CD4-positive, alpha-beta memory T cell (primary cell): ENCODE data around the gene TMTC4. TPM values are rescaled to one million over a fixed set of nuclear protein-coding genes. Genes with fewer than 3 reads are reported as not detected.

ENCODE experiments used
- CTCF ChIA-PET: fragments of 350-600 bp; sonication (Branson Sonifier 250); formaldehyde crosslinking; loops from one replicate; lab custom pipeline; 2021; ENCODE audit warnings: inconsistent platforms; ENCODE audit not compliant: partially characterized antibody; lab: Charles Lee
- POLR2A ChIA-PET: fragments of 350-600 bp; sonication (Branson Sonifier 250); formaldehyde crosslinking; loops from one replicate; lab custom pipeline; 2021; ENCODE audit not compliant: partially characterized antibody; lab: Charles Lee
- DNase-seq, 5 donors: peaks; one replicate each; pipeline versions ENCODE4 v3.0.0 to v3.0.0-alpha.2; 2020 to 2022; ENCODE audit warnings: mixed read lengths in 1 of 5
- H3K27ac ChIP-seq: one replicate; pipeline ENCODE4 v1.7.0; 2013; ENCODE audit warnings: low read depth, low read length
- H3K27me3 ChIP-seq: 2 replicates; pipeline ENCODE4 v1.7.0; 2013; ENCODE audit warnings: mild to moderate bottlenecking, low read length, moderate library complexity; ENCODE audit not compliant: insufficient read depth
- H3K36me3 ChIP-seq: 2 replicates; pipeline ENCODE4 v1.7.0; 2013; ENCODE audit warnings: mild to moderate bottlenecking, low read length, moderate library complexity; ENCODE audit not compliant: insufficient read depth
- H3K4me1 ChIP-seq: 2 replicates; pipeline ENCODE4 v1.7.0; 2013; ENCODE audit warnings: mild to moderate bottlenecking, low read length, moderate library complexity; ENCODE audit not compliant: insufficient read depth
- H3K4me3 ChIP-seq, 2 donors: one replicate each; pipeline ENCODE4 v1.7.0; 2013; ENCODE audit warnings: low read length in 2 of 2, mild to moderate bottlenecking in 1 of 2
- H3K9me3 ChIP-seq, 2 donors: one replicate each; pipeline ENCODE4 v1.7.0; 2013; ENCODE audit warnings: low read length in 2 of 2, control low read depth in 1 of 2; ENCODE audit not compliant: control insufficient read depth in 1 of 2
- H3K27ac Mint-ChIP-seq, 7 donors: one replicate each; pipeline ENCODE4 v1.8.0; 2020 to 2021; ENCODE audit warnings: mixed read lengths in 7 of 7, mild to moderate bottlenecking in 6 of 7, inconsistent platforms in 3 of 7, moderate library complexity in 3 of 7
- H3K27me3 Mint-ChIP-seq, 2 donors: one replicate each; pipeline ENCODE4 v1.8.0; 2020 to 2021; ENCODE audit warnings: mixed read lengths in 2 of 2
- H3K36me3 Mint-ChIP-seq, 2 donors: one replicate each; pipeline ENCODE4 v1.8.0; 2020 to 2021; ENCODE audit warnings: mixed read lengths in 2 of 2, inconsistent platforms in 1 of 2, mild to moderate bottlenecking in 1 of 2
- H3K4me1 Mint-ChIP-seq, 4 donors: one replicate each; pipeline ENCODE4 v1.8.0; 2020 to 2021; ENCODE audit warnings: mixed read lengths in 4 of 4, mild to moderate bottlenecking in 1 of 4
- H3K4me3 Mint-ChIP-seq, 8 donors: one replicate each; pipeline ENCODE4 v1.8.0; 2020 to 2021; ENCODE audit warnings: mixed read lengths in 8 of 8, mild to moderate bottlenecking in 7 of 8, moderate library complexity in 6 of 8, inconsistent platforms in 3 of 8
- H3K9me3 Mint-ChIP-seq, 8 donors: one replicate each; pipeline ENCODE4 v1.8.0; 2020 to 2021; ENCODE audit warnings: mixed read lengths in 8 of 8, mild to moderate bottlenecking in 5 of 8, inconsistent platforms in 3 of 8, moderate library complexity in 1 of 8
- intact Hi-C: fragments of 100-400 bp; cut with micrococcal nuclease; formaldehyde crosslinking; loops from one replicate; pipeline ENCODE4 v1.15.1; 2023
- polyA plus RNA-seq, 2 donors: library from polyadenylated mRNA; unstranded; fragments of 300-500 nt; fragmentation: Illumina TruSeq; gene quantifications; one replicate each; pipeline ENCODE4 v1.2.3, GENCODE V29; 2021
- total RNA-seq, 2 experiments: library from RNA; stranded (reverse); gene quantifications; one replicate each; pipeline ENCODE4 v1.2.3, GENCODE V29; 2021

The TMTC4 gene
- total and polyA plus RNA-seq, 4 experiments from 2014 or later, result 2.8 to 27.7 (median 15.1) TPM

DNA sequence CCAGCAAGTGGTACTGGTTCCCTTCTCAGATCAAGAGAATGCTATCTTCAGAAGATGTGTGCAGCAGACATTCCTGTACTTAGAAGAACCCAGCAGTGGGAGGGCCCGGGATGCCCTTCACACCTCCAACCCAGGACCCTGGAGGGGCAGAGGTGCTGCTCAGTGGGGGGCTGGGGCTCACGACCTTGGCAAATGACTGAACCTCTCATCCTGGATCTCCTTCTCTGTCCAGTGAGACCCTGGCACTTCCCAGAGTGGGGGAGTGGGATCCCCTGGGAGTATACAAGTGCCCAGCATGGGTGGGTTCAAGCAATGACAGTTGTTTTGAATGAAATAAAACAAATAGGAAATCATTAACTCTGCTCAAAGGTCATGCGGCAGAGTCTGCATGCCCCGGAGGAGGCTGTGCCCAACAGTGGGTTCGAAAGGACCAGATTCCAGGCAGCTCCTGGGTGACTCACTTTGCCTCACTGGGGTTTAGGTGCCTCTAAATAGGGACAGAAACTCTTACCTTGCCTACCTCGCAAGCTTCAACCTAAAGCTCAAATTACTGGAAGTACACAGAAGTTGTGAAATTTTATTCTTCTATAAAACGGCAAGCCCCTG is 112.9 kb downstream of the TMTC4 start:
- H3K27ac Mint-ChIP-seq, result no peak overlapping the region
- CTCF ChIA-PET, result interaction anchor here (1.0 to 3.8 kb wide), 3 partner anchors 8 to 21 kb away, joined by 3 to 35 read pairs (median 4); no protein-coding TSS in a partner anchor
- POLR2A ChIA-PET, result no interaction called here
- Histone ChIP-seq H3K27me3 (no peaks in the 10 kb centered on the region), H3K9me3 (no peaks in the 10 kb centered on the region), H3K27ac (no peak overlapping the region), H3K4me3 (no peak overlapping the region), H3K36me3 (no peaks in the 10 kb centered on the region), H3K4me1 (no peaks in the 10 kb centered on the region)
- no peak for DNase-seq
- peaks cover 0 to 6% (median under 1%) of the 10 kb centered on the region in 8 donors for H3K9me3 Mint-ChIP-seq
- peaks cover 0 to 4% (median 3%) of the 10 kb centered on the region in 4 donors for H3K4me1 Mint-ChIP-seq
- H3K4me3 Mint-ChIP-seq, result no peak overlapping the region
- H3K27me3 Mint-ChIP-seq, result no peaks in the 10 kb centered on the region
- intact Hi-C loops, result no loop called here
- peaks cover 5 to 20% of the 10 kb centered on the region in 2 donors for H3K36me3 Mint-ChIP-seq

DNA sequence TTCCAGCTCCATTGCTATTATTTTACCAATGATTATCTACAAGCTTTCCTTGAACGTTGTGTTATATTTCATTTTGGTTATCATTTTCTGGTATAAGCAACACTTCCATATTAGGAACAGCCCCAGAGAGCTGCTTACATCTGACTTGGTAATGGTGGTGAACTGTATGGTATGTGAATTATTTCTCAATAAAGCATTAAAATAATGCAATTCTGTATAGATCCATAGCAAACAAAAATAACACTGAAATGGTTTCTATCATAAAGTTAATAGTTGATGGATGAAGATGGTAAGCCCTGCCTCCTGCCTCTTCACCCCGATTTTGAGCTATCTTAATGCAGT is 113.5 kb downstream of the TMTC4 start:
- H3K27ac Mint-ChIP-seq, result no peak overlapping the region
- Histone ChIP-seq H3K9me3 (no peaks in the 10 kb centered on the region), H3K27me3 (no peaks in the 10 kb centered on the region), H3K27ac (no peak overlapping the region), H3K4me3 (no peak overlapping the region), H3K4me1 (no peaks in the 10 kb centered on the region), H3K36me3 (no peaks in the 10 kb centered on the region)
- no peak overlapping the region for H3K4me3 Mint-ChIP-seq
- CTCF ChIA-PET, result interaction anchor here (1.0 to 3.8 kb wide), 2 partner anchors 12 to 22 kb away, joined by 3 to 35 read pairs; no protein-coding TSS in a partner anchor
- H3K9me3 Mint-ChIP-seq, result peaks cover 0 to 3% (median 0%) of the 10 kb centered on the region in 8 donors
- POLR2A ChIA-PET, result no interaction called here
- H3K36me3 Mint-ChIP-seq, result peaks cover 3 to 14% of the 10 kb centered on the region in 2 donors
- H3K27me3 Mint-ChIP-seq, result no peaks in the 10 kb centered on the region
- no peak for DNase-seq
- intact Hi-C loops, result no loop called here
- peaks cover 0 to 4% (median 3%) of the 10 kb centered on the region in 4 donors for H3K4me1 Mint-ChIP-seq

DNA sequence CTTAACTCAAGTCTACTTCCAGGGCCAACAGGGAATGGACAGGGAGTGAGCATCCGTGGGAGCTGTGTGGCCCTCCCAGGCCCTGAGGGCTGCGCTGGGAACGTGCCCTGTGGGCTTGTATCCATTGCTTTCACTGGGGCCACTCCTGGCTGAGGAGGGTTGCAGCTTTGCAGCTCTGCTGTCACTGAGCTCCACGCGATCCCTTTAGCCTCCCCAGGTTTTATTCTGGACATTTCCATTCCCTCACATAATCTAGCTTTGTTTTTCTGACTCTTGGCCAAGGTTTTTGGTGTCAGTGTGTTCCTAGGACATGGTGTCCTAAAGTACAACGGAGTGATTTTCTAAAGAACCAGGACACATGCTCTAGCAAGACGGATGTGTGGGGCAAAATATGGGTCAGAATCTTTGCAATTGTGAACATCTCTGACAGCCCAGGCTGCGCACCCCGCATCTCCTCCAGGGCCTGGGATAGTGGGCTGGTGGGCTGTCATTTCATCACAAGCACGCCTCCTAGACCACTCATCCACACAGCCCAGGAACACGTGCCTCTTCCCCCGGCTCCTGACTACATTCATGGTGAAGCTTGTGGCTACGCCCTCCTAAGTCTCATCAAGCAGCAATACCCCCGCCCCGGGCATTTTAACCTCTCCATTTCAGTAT is 114.0 kb downstream of the TMTC4 start:
- ChIA-PET CTCF (interaction anchor here (1.0 to 3.8 kb wide), 3 partner anchors 10 to 22 kb away, joined by 3 to 35 read pairs (median 4); no protein-coding TSS in a partner anchor), POLR2A (no interaction called here)
- DNase-seq, result no peak
- no peak overlapping the region for H3K27ac Mint-ChIP-seq
- no peaks in the 10 kb centered on the region for H3K27me3 Mint-ChIP-seq
- peaks cover 0 to 2% (median 0%) of the 10 kb centered on the region in 8 donors for H3K9me3 Mint-ChIP-seq
- Histone ChIP-seq H3K36me3 (no peaks in the 10 kb centered on the region), H3K4me3 (no peak overlapping the region), H3K27me3 (no peaks in the 10 kb centered on the region), H3K4me1 (no peaks in the 10 kb centered on the region), H3K9me3 (no peaks in the 10 kb centered on the region), H3K27ac (no peak overlapping the region)
- peaks cover 2 to 13% of the 10 kb centered on the region in 2 donors for H3K36me3 Mint-ChIP-seq
- H3K4me1 Mint-ChIP-seq, result peaks cover 0 to 3% (median 3%) of the 10 kb centered on the region in 4 donors
- intact Hi-C loops, result no loop called here
- no peak overlapping the region for H3K4me3 Mint-ChIP-seq

DNA sequence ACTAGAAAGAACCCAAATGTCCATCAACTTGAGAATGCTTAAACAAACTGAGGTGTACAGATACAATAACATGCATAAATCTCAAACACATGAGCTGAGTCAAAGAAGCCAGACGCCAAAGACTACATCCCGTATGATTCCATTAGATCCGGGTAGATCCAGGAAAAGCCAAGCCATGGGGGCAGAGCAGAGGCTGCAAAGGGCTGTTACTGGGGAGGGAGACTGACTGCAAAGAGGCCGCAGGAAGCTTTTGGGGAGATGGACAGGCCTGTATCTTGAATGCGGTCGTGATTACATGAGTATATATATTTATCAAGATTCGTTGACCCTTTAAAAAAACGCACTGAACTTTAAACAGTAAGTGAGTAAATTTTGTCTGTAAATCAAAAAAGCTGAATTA is 114.7 kb downstream of the TMTC4 start:
- H3K27ac Mint-ChIP-seq, result no peak overlapping the region
- ChIA-PET CTCF (interaction anchor here (1.4 to 3.8 kb wide), 2 partner anchors 9 to 13 kb away, joined by 4 to 35 read pairs; no protein-coding TSS in a partner anchor), POLR2A (no interaction called here)
- peaks cover 0 to 14% of the 10 kb centered on the region in 2 donors for H3K36me3 Mint-ChIP-seq
- H3K4me3 ChIP-seq, result no peak overlapping the region
- H3K27me3 ChIP-seq, result no peaks in the 10 kb centered on the region
- no peaks in the 10 kb centered on the region for H3K9me3 ChIP-seq
- H3K4me1 ChIP-seq, result no peaks in the 10 kb centered on the region
- no peak for DNase-seq
- no peaks in the 10 kb centered on the region for H3K27me3 Mint-ChIP-seq
- no peak overlapping the region for H3K27ac ChIP-seq
- peaks cover 0 to 3% (median under 1%) of the 10 kb centered on the region in 4 donors for H3K4me1 Mint-ChIP-seq
- no peak overlapping the region for H3K4me3 Mint-ChIP-seq
- H3K9me3 Mint-ChIP-seq, result no peaks in the 10 kb centered on the region
- intact Hi-C loops, result no loop called here
- H3K36me3 ChIP-seq, result no peaks in the 10 kb centered on the region

Other genes with a start within 250 kb of the TMTC4 start
- gene GGACT, start 86.0 kb downstream of the TMTC4 start, total RNA-seq, result 1 to 10 TPM; 6.7 to 9.6 TPM
- 1 to 10 TPM; 4.4 to 7.7 TPM for gene GGACT, start 86.0 kb downstream of the TMTC4 start, polyA plus RNA-seq